Measurements from ENCODE around the gene RFX1.
A peak's percentile ranks its signal among the peaks of the same experiment; 100 is the strongest.

- TF ChIP-seq CTCF (IDR thresholded peaks at IDR 0.05), result no peak
- peak; percentile 30; the same call in 1 of the 2 replicates for TF ChIP-seq HMGA2 (CRISPR knock-in tag; IDR thresholded peaks at IDR 0.05)
- no peak for TF ChIP-seq CREM (CRISPR knock-in tag; IDR thresholded peaks at IDR 0.05)
- TF ChIP-seq NR3C1 (CRISPR knock-in tag; conservative IDR thresholded peaks at IDR 0.05; ENCODE audit: low read depth), result no peak
- TF ChIP-seq, protein P1, sequence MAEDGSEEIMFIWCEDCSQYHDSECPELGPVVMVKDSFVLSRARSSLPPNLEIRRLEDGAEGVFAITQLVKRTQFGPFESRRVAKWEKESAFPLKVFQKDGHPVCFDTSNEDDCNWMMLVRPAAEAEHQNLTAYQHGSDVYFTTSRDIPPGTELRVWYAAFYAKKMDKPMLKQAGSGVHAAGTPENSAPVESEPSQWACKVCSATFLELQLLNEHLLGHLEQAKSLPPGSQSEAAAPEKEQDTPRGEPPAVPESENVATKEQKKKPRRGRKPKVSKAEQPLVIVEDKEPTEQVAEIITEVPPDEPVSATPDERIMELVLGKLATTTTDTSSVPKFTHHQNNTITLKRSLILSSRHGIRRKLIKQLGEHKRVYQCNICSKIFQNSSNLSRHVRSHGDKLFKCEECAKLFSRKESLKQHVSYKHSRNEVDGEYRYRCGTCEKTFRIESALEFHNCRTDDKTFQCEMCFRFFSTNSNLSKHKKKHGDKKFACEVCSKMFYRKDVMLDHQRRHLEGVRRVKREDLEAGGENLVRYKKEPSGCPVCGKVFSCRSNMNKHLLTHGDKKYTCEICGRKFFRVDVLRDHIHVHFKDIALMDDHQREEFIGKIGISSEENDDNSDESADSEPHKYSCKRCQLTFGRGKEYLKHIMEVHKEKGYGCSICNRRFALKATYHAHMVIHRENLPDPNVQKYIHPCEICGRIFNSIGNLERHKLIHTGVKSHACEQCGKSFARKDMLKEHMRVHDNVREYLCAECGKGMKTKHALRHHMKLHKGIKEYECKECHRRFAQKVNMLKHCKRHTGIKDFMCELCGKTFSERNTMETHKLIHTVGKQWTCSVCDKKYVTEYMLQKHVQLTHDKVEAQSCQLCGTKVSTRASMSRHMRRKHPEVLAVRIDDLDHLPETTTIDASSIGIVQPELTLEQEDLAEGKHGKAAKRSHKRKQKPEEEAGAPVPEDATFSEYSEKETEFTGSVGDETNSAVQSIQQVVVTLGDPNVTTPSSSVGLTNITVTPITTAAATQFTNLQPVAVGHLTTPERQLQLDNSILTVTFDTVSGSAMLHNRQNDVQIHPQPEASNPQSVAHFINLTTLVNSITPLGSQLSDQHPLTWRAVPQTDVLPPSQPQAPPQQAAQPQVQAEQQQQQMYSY (CRISPR knock-in tag; IDR thresholded peaks at IDR 0.05), result no peak
- TF ChIP-seq, protein P2, sequence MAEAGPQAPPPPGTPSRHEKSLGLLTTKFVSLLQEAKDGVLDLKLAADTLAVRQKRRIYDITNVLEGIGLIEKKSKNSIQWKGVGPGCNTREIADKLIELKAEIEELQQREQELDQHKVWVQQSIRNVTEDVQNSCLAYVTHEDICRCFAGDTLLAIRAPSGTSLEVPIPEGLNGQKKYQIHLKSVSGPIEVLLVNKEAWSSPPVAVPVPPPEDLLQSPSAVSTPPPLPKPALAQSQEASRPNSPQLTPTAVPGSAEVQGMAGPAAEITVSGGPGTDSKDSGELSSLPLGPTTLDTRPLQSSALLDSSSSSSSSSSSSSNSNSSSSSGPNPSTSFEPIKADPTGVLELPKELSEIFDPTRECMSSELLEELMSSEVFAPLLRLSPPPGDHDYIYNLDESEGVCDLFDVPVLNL (CRISPR knock-in tag; IDR thresholded peaks at IDR 0.05; ENCODE audit: borderline replicate concordance, low read depth), result no peak
- TF ChIP-seq ZNF232 (CRISPR knock-in tag; IDR thresholded peaks at IDR 0.05), result no peak
Observed at GRCh38 chr19:13926010-13926409, 80.1 kb downstream of the RFX1 start.
